Left lung (tissue), 10 donors: ENCODE measurements around the gene AMH. TPM values are rescaled to one million over a fixed set of nuclear protein-coding genes. Genes with fewer than 3 reads are reported as not detected.

Experiments used
- ATAC-seq: fragments of 200-7000 bp; cut with Tn5 transposase; one replicate; pipeline ENCODE4 v1.9.1; 2020; ENCODE audit warnings: moderate library complexity
- DNase-seq, 4 donors: peaks; one replicate each; pipeline ENCODE4 v3.0.0-alpha.2; 2013 to 2020
- H3K27ac ChIP-seq, 2 donors: fragments of 200-600 bp; sonication (generic) in 1 of 2; one replicate each; pipeline versions ENCODE4 v1.5.0 to v1.8.0; 2020 to 2021
- H3K27me3 ChIP-seq, 2 donors: fragments of 200-600 bp; sonication (generic) in 1 of 2; one replicate each; pipeline versions ENCODE4 v1.5.0 to v1.8.0; 2020 to 2021
- H3K36me3 ChIP-seq, 2 donors: fragments of 200-600 bp; sonication (generic) in 1 of 2; one replicate each; pipeline versions ENCODE4 v1.5.0 to v1.8.0; 2020 to 2021
- H3K4me1 ChIP-seq, 2 donors: fragments of 200-600 bp; one replicate each; pipeline ENCODE4 v1.8.0; 2021
- H3K4me3 ChIP-seq, 2 donors: fragments of 200-600 bp; sonication (generic) in 1 of 2; one replicate each; pipeline versions ENCODE4 v1.5.0 to v1.8.0; 2020 to 2021; ENCODE audit warnings: mild to moderate bottlenecking in 1 of 2
- H3K9me3 ChIP-seq, 2 donors: fragments of 200-600 bp; sonication (generic) in 1 of 2; one replicate each; pipeline versions ENCODE4 v1.5.0 to v1.8.0; 2020 to 2021
- intact Hi-C, 2 donors: fragments of 100-400 bp; cut with DNase I; formaldehyde crosslinking; loops; one replicate each; pipeline versions ENCODE4 v1.11.2 to v1.14.2; 2022
- polyA plus RNA-seq, 6 donors: library from polyadenylated mRNA; unstranded; fragments of 120-200 nt; gene quantifications; one replicate each; pipeline ENCODE4 v1.2.1, GENCODE V29; 2013; ENCODE audit not compliant: insufficient read length in 6 of 6
- total RNA-seq, 2 donors: library from RNA; stranded (reverse); fragmentation: NEBNext Ultra II Directional; extraction: Animal tissue kit (Norgen Biotek cat#: 25700); gene quantifications; one replicate each; pipeline ENCODE4 v1.2.1, GENCODE V29; 2021
- TF ChIP-seq, protein P1 (sequence below), 2 donors: fragments of 200-600 bp; sonication (generic) in 1 of 2; IDR thresholded peaks; one replicate each; pipeline versions ENCODE4 v1.5.0 to v1.8.0; 2021; ENCODE audit warnings: antibody characterized with exemption in 2 of 2
- donor health status: DM: no; HTN: yes; CAD: no.
- donor health status: DM: no; HTN: no; CAD: no.

AMH gene
- total and polyA plus RNA-seq, 8 donors: 0.13 to 3.7 (median 1.2) TPM

- H3K27ac ChIP-seq: no peak overlapping the region
- intact Hi-C loops: no loop called here
- DNase-seq (no peak), ATAC-seq (no peak)
- H3K9me3 ChIP-seq: no peaks in the 10 kb centered on the region
- H3K36me3 ChIP-seq: peaks cover 0 to 100% of the 10 kb centered on the region in 2 donors
- H3K4me3 ChIP-seq: no peak overlapping the region
- TF ChIP-seq, protein P1, sequence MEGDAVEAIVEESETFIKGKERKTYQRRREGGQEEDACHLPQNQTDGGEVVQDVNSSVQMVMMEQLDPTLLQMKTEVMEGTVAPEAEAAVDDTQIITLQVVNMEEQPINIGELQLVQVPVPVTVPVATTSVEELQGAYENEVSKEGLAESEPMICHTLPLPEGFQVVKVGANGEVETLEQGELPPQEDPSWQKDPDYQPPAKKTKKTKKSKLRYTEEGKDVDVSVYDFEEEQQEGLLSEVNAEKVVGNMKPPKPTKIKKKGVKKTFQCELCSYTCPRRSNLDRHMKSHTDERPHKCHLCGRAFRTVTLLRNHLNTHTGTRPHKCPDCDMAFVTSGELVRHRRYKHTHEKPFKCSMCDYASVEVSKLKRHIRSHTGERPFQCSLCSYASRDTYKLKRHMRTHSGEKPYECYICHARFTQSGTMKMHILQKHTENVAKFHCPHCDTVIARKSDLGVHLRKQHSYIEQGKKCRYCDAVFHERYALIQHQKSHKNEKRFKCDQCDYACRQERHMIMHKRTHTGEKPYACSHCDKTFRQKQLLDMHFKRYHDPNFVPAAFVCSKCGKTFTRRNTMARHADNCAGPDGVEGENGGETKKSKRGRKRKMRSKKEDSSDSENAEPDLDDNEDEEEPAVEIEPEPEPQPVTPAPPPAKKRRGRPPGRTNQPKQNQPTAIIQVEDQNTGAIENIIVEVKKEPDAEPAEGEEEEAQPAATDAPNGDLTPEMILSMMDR (IDR thresholded peaks at IDR 0.05): no peak
- no peaks in the 10 kb centered on the region for H3K4me1 ChIP-seq
- H3K27me3 ChIP-seq: no peaks in the 10 kb centered on the region
Observed at GRCh38 chr19:2226051-2226839, 22.9 kb upstream of the AMH start.

- Histone ChIP-seq H3K27ac (no peak overlapping the region), H3K4me3 (no peak overlapping the region), H3K4me1 (no peaks in the 10 kb centered on the region), H3K9me3 (no peaks in the 10 kb centered on the region), H3K27me3 (no peaks in the 10 kb centered on the region), H3K36me3 (peaks cover 0 to 100% of the 10 kb centered on the region in 2 donors)
- intact Hi-C loops: no loop called here
- DNase-seq: no peak
- TF ChIP-seq, protein P1 (IDR thresholded peaks at IDR 0.05): no peak
- no peak for ATAC-seq
Observed at GRCh38 chr19:2226840-2227360, 22.2 kb upstream of the AMH start.

GRCh38 chr19:2227415-2228156, 21.5 kb upstream of the AMH start:
- H3K4me1 ChIP-seq: no peaks in the 10 kb centered on the region
- H3K27ac ChIP-seq: no peak overlapping the region
- peaks cover 0 to 100% of the 10 kb centered on the region in 2 donors for H3K36me3 ChIP-seq
- H3K9me3 ChIP-seq: no peaks in the 10 kb centered on the region
- no peak for ATAC-seq
- no peaks in the 10 kb centered on the region for H3K27me3 ChIP-seq
- intact Hi-C loops: no loop called here
- H3K4me3 ChIP-seq: no peak overlapping the region
- DNase-seq: no peak
- TF ChIP-seq, protein P1 (IDR thresholded peaks at IDR 0.05): no peak

DNA sequence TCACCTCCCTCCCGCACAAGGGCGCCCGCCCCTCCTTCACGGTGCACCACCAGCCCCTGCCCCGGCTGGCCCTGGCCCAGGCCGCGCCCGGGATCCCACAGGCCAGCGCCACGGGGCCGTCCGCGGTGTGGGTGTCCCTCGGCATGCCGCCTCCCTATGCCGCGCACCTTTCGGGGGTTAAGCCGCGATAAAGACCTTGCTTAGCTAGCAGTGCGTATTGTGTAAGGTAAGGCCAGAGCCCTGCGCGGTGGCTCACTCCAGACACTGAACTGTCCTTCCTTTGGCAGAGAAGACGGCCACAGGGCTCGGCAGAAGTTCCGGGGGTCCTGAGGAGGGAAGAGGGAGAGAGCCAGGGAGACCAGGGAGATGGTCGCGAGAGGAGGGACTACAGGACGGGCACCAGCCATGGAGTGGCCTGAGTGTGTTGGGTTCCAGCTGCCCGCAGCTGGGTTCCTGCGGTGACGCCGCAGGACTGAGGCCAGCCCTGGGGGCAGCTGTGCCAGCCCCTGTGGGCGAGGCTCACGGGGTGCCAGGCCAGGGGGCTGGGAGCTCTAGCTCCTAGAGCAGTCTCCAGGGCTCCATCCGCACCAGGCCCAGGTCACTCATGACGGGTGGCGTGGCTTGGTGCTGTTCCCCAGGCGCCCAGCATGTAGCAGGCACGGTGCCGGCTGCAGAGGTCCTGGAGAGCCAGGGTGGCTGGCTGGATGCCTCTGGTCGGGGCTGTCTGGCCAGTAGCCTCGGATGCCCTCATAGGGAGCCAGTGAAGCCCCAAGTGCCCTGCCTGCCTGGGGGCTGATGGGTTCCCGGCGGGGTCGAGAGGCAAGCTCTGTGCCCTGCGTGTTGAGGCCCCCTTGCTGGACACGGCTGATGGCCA, 20.7 kb upstream of the AMH start:
- Histone ChIP-seq H3K36me3 (peaks cover 0 to 100% of the 10 kb centered on the region in 2 donors), H3K9me3 (no peaks in the 10 kb centered on the region), H3K4me1 (peaks cover 0 to 6% of the 10 kb centered on the region in 2 donors), H3K27ac (no peak overlapping the region), H3K27me3 (no peaks in the 10 kb centered on the region), H3K4me3 (no peak overlapping the region)
- no peak for DNase-seq
- ATAC-seq: no peak
- intact Hi-C loops: no loop called here
- TF ChIP-seq, protein P1 (IDR thresholded peaks at IDR 0.05): no peak
